Activated CD4-positive, alpha-beta T cell treated with anti-CD3 and anti-CD28 coated beads, Interleukin-2, amount 10 ng/mL, durations not matched to agents 7 days and 5 days (primary cell): Measurements from ENCODE around the gene SFT2D2. TPM values are rescaled to one million over a fixed set of nuclear protein-coding genes. Genes with fewer than 3 reads are reported as not detected.

Experiments used
- CTCF ChIA-PET: fragments of 350-600 bp; sonication (Branson Sonifier 250); formaldehyde crosslinking; loops from one replicate; lab custom pipeline; 2021; ENCODE audit warnings: antibody characterized with exemption; lab: Charles Lee
- POLR2A ChIA-PET: fragments of 350-600 bp; sonication (Branson Sonifier 250); formaldehyde crosslinking; loops from one replicate; lab custom pipeline; 2021; ENCODE audit warnings: antibody characterized with exemption; lab: Charles Lee
- DNase-seq: peaks from one replicate; pipeline ENCODE4 v3.0.0-alpha.2; 2020
- H3K27ac Mint-ChIP-seq: one replicate; pipeline ENCODE4 v1.8.0; 2021; ENCODE audit warnings: mild to moderate bottlenecking, moderate library complexity, mixed read lengths
- H3K27me3 Mint-ChIP-seq: one replicate; pipeline ENCODE4 v1.8.0; 2021; ENCODE audit warnings: mixed read lengths
- H3K36me3 Mint-ChIP-seq: one replicate; pipeline ENCODE4 v1.8.0; 2021; ENCODE audit warnings: low read depth, mixed read lengths
- H3K4me1 Mint-ChIP-seq: one replicate; pipeline ENCODE4 v1.8.0; 2021; ENCODE audit warnings: mixed read lengths
- H3K4me3 Mint-ChIP-seq: one replicate; pipeline ENCODE4 v1.8.0; 2021; ENCODE audit warnings: mild to moderate bottlenecking, moderate library complexity, mixed read lengths
- H3K9me3 Mint-ChIP-seq: one replicate; pipeline ENCODE4 v1.8.0; 2021; ENCODE audit warnings: mixed read lengths
- total RNA-seq, 2 experiments: library from RNA; stranded (reverse); gene quantifications; one replicate each; pipeline ENCODE4 v1.2.3, GENCODE V29; 2021

The SFT2D2 gene
- total RNA-seq, 2 experiments from 2014 or later, result 62.2 to 68.3 TPM

- POLR2A ChIA-PET, result no interaction called here
- peaks cover 15% of the 10 kb centered on the region for H3K9me3 Mint-ChIP-seq
- CTCF ChIA-PET, result interaction anchor here (0.7 to 2.5 kb wide), 4 partner anchors 8 to 91 kb away, joined by 4 to 8 read pairs (median 5); no protein-coding TSS in a partner anchor
Measured at GRCh38 chr1:168252204-168252733, 26.5 kb downstream of the SFT2D2 start.

GRCh38 chr1:168256164-168256563 lies 30.4 kb downstream of the SFT2D2 start:
- Mint-ChIP-seq H3K9me3 (peaks cover 17% of the 10 kb centered on the region), H3K4me1 (peaks cover 9% of the 10 kb centered on the region), H3K36me3 (peaks cover 53% of the 10 kb centered on the region), H3K27ac (no peak overlapping the region), H3K4me3 (no peak overlapping the region), H3K27me3 (no peaks in the 10 kb centered on the region)
- ChIA-PET CTCF (interaction anchor here (1.1 to 1.6 kb wide), 2 partner anchors 24 to 29 kb away, joined by 3 read pairs; partner anchors contain the start of gene TBX19), POLR2A (no interaction called here)
- DNase-seq, result no peak

More at GRCh38 chr1:168252204-168252733, 26.5 kb downstream of the SFT2D2 start:
- Mint-ChIP-seq H3K36me3 (peaks cover 80% of the 10 kb centered on the region), H3K27me3 (no peaks in the 10 kb centered on the region), H3K27ac (no peak overlapping the region), H3K4me1 (peaks cover 14% of the 10 kb centered on the region), H3K4me3 (no peak overlapping the region)
- no peak for DNase-seq

DNA sequence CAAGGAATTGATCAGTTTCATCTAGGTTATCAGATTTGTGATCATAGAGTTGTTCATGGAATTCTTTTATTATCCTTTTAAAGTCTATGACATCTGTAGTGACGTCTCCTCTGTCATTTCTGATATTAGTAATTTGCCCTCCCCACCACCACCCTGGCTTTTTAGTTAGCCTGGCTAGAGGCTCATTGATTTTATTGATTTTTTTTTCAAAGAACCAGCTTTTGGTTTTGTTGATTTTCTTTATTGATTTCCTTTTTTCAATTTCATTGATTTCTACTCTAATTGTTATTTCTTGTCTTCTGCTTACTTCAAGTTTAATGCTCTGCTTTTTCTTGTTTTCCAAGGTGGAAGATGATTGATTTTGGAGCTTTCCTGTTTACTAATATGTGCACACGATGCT lies 31.6 kb downstream of the SFT2D2 start:
- no peak overlapping the region for H3K4me3 Mint-ChIP-seq
- peaks cover 12% of the 10 kb centered on the region for H3K4me1 Mint-ChIP-seq
- H3K36me3 Mint-ChIP-seq, result peaks cover 52% of the 10 kb centered on the region
- CTCF ChIA-PET, result interaction anchor here (0.6 to 0.8 kb wide), 2 partner anchors 16 to 37 kb away, joined by 3 read pairs; no protein-coding TSS in a partner anchor
- POLR2A ChIA-PET, result no interaction called here
- H3K27ac Mint-ChIP-seq, result no peak overlapping the region
- H3K9me3 Mint-ChIP-seq, result peaks cover 17% of the 10 kb centered on the region
- no peaks in the 10 kb centered on the region for H3K27me3 Mint-ChIP-seq
- no peak for DNase-seq

- Mint-ChIP-seq H3K36me3 (peaks cover 50% of the 10 kb centered on the region), H3K27me3 (no peaks in the 10 kb centered on the region), H3K4me3 (no peak overlapping the region), H3K9me3 (peaks cover 23% of the 10 kb centered on the region), H3K4me1 (peaks cover 12% of the 10 kb centered on the region), H3K27ac (no peak overlapping the region)
- no peak for DNase-seq
- ChIA-PET POLR2A (no interaction called here), CTCF (interaction anchor here (1.7 kb wide), 1 partner anchor 8 kb away, joined by 6 read pairs; no protein-coding TSS in a partner anchor)
Measured at GRCh38 chr1:168259567-168259966, 33.8 kb downstream of the SFT2D2 start.

DNA sequence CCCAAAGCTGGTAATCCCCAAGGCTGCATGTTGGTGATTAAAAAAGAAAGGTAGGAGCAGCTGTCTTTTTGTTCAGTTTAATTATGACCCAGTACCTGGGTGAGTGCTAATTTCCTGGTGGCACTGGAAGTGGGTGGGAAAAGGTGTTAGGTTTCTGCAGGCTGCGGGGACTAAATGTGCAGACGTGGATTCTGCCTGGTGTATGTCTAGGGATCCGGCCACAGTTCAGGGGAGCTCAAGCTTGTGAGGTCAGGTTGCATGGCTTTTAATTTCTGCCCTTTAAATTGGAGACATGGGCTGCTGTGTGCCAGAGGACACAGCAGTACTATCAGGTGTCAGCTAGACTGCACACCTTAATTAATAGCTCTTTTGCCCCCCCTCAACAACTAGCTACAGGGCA lies 34.6 kb downstream of the SFT2D2 start:
- H3K27me3 Mint-ChIP-seq, result no peaks in the 10 kb centered on the region
- peaks cover 21% of the 10 kb centered on the region for H3K9me3 Mint-ChIP-seq
- DNase-seq, result no peak
- peaks cover 12% of the 10 kb centered on the region for H3K4me1 Mint-ChIP-seq
- peaks cover 43% of the 10 kb centered on the region for H3K36me3 Mint-ChIP-seq
- no peak overlapping the region for H3K4me3 Mint-ChIP-seq
- H3K27ac Mint-ChIP-seq, result no peak overlapping the region
- ChIA-PET POLR2A (no interaction called here), CTCF (interaction anchor here (0.5 to 1.7 kb wide), 5 partner anchors 9 to 82 kb away, joined by 3 to 6 read pairs (median 3); no protein-coding TSS in a partner anchor)

DNA sequence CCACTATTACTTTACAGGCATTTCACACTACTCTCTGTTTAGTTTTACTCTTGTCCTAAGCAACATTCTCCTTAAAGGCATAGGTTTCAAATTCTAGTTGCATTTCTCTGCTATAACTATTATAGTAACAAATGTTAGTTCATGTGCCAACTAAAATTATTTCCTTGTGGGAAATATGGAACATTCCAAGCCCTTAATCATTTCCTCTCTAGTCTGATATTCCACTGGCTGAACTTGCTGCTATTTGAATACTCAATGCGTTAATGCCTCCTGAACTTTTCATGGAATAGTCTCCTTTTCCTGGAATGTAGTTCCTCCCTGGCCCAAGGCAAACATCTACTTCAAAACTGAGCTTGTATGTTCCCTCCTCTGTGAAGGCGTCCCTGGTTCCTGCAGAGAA lies 35.6 kb downstream of the SFT2D2 start:
- no peak for DNase-seq
- Mint-ChIP-seq H3K4me3 (no peak overlapping the region), H3K4me1 (peaks cover 12% of the 10 kb centered on the region), H3K9me3 (peaks cover 15% of the 10 kb centered on the region), H3K27me3 (no peaks in the 10 kb centered on the region), H3K36me3 (peaks cover 38% of the 10 kb centered on the region), H3K27ac (no peak overlapping the region)
- ChIA-PET POLR2A (interaction anchor here (0.5 kb wide), 1 partner anchor 113 kb away, joined by 3 read pairs; no protein-coding TSS in a partner anchor), CTCF (interaction anchor here (0.8 to 2.6 kb wide), 3 partner anchors 19 to 81 kb away, joined by 3 to 12 read pairs (median 3); partner anchors contain the start of gene TBX19)

GRCh38 chr1:168263130-168263529 lies 37.3 kb downstream of the SFT2D2 start:
- POLR2A ChIA-PET, result interaction anchor here (0.6 kb wide), 1 partner anchor 348 kb away, joined by 3 read pairs; no protein-coding TSS in a partner anchor
- Mint-ChIP-seq H3K27ac (no peak overlapping the region), H3K4me1 (peaks cover 12% of the 10 kb centered on the region), H3K9me3 (peaks cover 9% of the 10 kb centered on the region), H3K36me3 (peaks cover 25% of the 10 kb centered on the region), H3K27me3 (no peaks in the 10 kb centered on the region), H3K4me3 (no peak overlapping the region)
- CTCF ChIA-PET, result interaction anchor here (0.6 to 2.6 kb wide), 3 partner anchors 28 to 190 kb away, joined by 3 to 12 read pairs (median 5); no protein-coding TSS in a partner anchor
- no peak for DNase-seq

- DNase-seq, result no peak
- Mint-ChIP-seq H3K9me3 (peaks cover 9% of the 10 kb centered on the region), H3K27ac (no peak overlapping the region), H3K36me3 (peaks cover 22% of the 10 kb centered on the region), H3K4me1 (peaks cover 12% of the 10 kb centered on the region), H3K27me3 (no peaks in the 10 kb centered on the region), H3K4me3 (no peak overlapping the region)
- CTCF ChIA-PET, result no interaction called here
- POLR2A ChIA-PET, result no interaction called here
Measured at GRCh38 chr1:168264296-168264695, 38.5 kb downstream of the SFT2D2 start.

DNA sequence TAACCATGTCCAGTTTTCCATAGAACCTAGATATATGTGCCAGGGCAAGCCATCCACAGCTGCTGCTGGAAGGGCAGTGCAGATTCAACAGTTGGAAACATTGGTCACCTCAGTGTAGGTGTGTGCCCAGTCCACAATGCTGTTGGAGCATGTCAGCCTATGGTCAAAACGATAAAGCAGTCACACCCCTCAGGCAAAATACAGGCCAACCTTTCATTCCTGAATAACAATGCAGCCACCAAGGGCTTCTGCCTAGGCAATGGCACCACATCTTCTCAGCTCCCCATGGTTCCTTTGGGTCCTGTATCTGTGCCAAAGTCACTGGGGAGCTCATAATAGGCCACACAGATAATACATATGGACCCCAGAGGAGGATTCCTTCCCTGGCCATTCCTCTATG lies 39.8 kb downstream of the SFT2D2 start:
- Mint-ChIP-seq H3K27me3 (no peaks in the 10 kb centered on the region), H3K4me1 (peaks cover 12% of the 10 kb centered on the region), H3K9me3 (peaks cover 9% of the 10 kb centered on the region), H3K36me3 (peaks cover 22% of the 10 kb centered on the region), H3K27ac (no peak overlapping the region), H3K4me3 (no peak overlapping the region)
- ChIA-PET POLR2A (no interaction called here), CTCF (interaction anchor here (1.2 to 1.5 kb wide), 2 partner anchors 22 to 35 kb away, joined by 3 read pairs; no protein-coding TSS in a partner anchor)
- DNase-seq, result no peak

DNA sequence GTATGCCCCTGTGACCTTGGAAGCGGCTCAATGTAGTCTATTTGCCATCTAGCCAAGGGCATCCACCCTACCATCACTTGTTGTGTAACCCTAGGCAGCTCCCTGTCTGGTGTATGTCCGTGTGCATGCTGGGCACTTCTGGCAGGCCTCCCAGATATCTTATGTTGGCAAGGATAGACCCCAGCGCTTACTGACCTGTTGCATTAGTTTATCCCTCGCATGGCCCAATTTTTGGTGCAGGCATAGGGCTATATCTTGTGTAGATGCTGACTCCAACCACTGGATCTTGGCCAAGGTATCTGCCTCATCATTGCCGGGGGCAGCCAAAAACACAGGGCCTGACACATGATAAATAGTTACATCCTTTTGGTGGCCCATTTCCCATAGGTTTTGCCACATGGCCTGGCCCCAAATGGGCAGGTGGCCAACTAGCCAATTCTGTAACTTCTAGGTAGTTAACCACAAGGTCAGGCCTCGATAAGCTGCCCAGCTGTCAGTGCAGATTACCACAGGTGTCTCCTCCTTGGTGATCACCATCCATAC lies 40.9 kb downstream of the SFT2D2 start:
- ChIA-PET POLR2A (no interaction called here), CTCF (interaction anchor here (1.5 kb wide), 1 partner anchor 34 kb away, joined by 3 read pairs; no protein-coding TSS in a partner anchor)
- DNase-seq, result no peak
- peaks cover 9% of the 10 kb centered on the region for H3K9me3 Mint-ChIP-seq
- no peaks in the 10 kb centered on the region for H3K27me3 Mint-ChIP-seq
- H3K4me3 Mint-ChIP-seq, result no peak overlapping the region
- peaks cover 19% of the 10 kb centered on the region for H3K36me3 Mint-ChIP-seq
- peaks cover under 1% of the 10 kb centered on the region for H3K4me1 Mint-ChIP-seq
- H3K27ac Mint-ChIP-seq, result no peak overlapping the region

DNA sequence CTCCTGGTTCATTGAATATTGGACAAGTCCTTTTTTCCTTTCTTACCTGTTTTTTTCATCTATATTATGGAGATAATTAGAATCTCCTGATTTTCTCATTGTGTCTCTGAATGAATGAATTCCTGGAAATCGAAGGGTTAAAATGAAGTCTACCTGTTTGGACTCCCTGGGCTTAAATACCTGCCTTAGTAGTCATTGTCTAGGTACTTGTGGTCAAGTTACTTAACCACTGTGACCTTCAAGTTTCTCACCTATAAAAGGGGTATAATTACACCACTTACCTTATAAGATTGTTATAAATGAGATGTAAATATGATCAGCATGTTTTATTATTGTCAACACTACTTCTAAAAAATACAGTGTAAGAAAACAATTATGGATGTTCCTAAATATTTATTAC lies 45.8 kb downstream of the SFT2D2 start:
- Mint-ChIP-seq H3K36me3 (peaks cover 3% of the 10 kb centered on the region), H3K27me3 (no peaks in the 10 kb centered on the region), H3K27ac (no peak overlapping the region), H3K9me3 (peaks cover 4% of the 10 kb centered on the region), H3K4me1 (no peaks in the 10 kb centered on the region), H3K4me3 (no peak overlapping the region)
- CTCF ChIA-PET, result no interaction called here
- POLR2A ChIA-PET, result no interaction called here
- no peak for DNase-seq

DNA sequence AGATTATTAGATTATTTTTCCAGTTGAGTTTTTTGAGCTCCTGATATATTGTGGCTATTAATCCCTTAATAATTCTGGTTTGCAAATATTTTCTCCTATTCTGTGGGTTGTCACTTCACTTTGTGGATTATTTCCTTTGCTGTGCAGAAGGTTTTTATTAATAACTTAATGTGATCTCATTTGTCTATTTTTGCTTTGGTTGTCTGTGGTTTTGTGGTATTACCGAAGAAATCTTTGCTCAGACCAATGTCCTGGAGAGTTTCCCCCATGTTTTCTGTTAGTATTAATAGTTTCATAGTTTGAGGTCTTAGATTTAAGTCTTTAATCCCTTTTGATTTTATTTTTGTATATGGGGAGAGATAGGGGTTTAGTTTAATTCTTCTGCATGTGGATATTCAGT lies 47.8 kb downstream of the SFT2D2 start:
- H3K27ac Mint-ChIP-seq, result no peak overlapping the region
- peaks cover 7% of the 10 kb centered on the region for H3K36me3 Mint-ChIP-seq
- H3K4me3 Mint-ChIP-seq, result no peak overlapping the region
- no peaks in the 10 kb centered on the region for H3K27me3 Mint-ChIP-seq
- H3K9me3 Mint-ChIP-seq, result peaks cover 4% of the 10 kb centered on the region
- POLR2A ChIA-PET, result no interaction called here
- no peak for DNase-seq
- no peaks in the 10 kb centered on the region for H3K4me1 Mint-ChIP-seq
- CTCF ChIA-PET, result no interaction called here

DNA sequence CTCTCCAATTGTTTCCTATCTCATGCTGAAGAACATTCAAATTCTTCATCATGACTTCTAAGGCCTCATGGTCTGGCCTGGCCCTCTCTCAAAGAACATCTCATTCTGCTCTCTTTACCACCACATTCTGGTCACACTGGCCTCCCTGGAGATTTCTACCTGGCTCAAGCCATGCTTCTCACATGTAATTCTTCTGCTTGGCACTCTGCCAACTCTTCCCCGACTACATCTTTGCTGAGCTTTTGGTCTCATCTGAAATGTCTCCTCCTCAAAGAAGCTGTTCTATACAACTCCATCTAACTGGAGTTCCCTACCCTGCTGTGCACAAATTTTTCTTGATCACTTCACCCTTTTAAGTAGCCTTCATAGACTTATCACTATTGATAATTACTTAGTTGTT lies 53.4 kb downstream of the SFT2D2 start:
- POLR2A ChIA-PET, result no interaction called here
- Mint-ChIP-seq H3K36me3 (peaks cover 7% of the 10 kb centered on the region), H3K9me3 (peaks cover 4% of the 10 kb centered on the region), H3K27me3 (no peaks in the 10 kb centered on the region), H3K4me3 (no peak overlapping the region), H3K27ac (no peak overlapping the region), H3K4me1 (no peaks in the 10 kb centered on the region)
- CTCF ChIA-PET, result interaction anchor here (1.2 to 1.6 kb wide), 3 partner anchors 18 to 24 kb away, joined by 3 read pairs; no protein-coding TSS in a partner anchor
- DNase-seq, result no peak
